ENCODE data around the gene TAGLN2. TPM values are rescaled to one million over a fixed set of nuclear protein-coding genes. Genes with fewer than 3 reads are reported as not detected.

The TAGLN2 gene
- total and polyA plus RNA-seq, 2 experiments from 2014 or later, result 122 to 292 TPM

- Histone ChIP-seq H3K4me1 (ENCODE audit: insufficient read depth) (peaks cover 7% of the 10 kb centered on the region), H3K27ac (no peak overlapping the region), H4K20me1 (ENCODE audit: insufficient read depth, poor library complexity, severe bottlenecking) (no peaks in the 10 kb centered on the region), H3K36me3 (replicated peaks; ENCODE audit: insufficient read depth, low read depth) (no peaks in the 10 kb centered on the region), H2AFZ (no peak overlapping the region), H3K27me3 (no peaks in the 10 kb centered on the region), H3K9me3 (ENCODE audit: low read depth) (no peaks in the 10 kb centered on the region), H3K79me2 (no peaks in the 10 kb centered on the region), H3K4me2 (no peak overlapping the region), H3K9me2 (replicated peaks; ENCODE audit: insufficient read depth) (no peaks in the 10 kb centered on the region), H3K4me3 (no peak overlapping the region)
- DNase-seq (ENCODE audit: low spot score), result no peak
- WGBS (ENCODE audit: low lambda C conversion rate, missing lambda C conversion rate), result 90% methylated on average over 10 of the region's 11 CpGs
- TF ChIP-seq EZH2phosphoT487 (IDR thresholded peaks at IDR 0.05; ENCODE audit: low read depth, severe bottlenecking, unreplicated experiment), result no peak
- no peak for TF ChIP-seq EZH2 (IDR thresholded peaks at IDR 0.05; ENCODE audit: borderline replicate concordance)
- TF ChIP-seq CTCF (IDR thresholded peaks at IDR 0.05; ENCODE audit: poor library complexity), result no peak
Observed at GRCh38 chr1:159930216-159930615, 4.9 kb upstream of the TAGLN2 start.

DNA sequence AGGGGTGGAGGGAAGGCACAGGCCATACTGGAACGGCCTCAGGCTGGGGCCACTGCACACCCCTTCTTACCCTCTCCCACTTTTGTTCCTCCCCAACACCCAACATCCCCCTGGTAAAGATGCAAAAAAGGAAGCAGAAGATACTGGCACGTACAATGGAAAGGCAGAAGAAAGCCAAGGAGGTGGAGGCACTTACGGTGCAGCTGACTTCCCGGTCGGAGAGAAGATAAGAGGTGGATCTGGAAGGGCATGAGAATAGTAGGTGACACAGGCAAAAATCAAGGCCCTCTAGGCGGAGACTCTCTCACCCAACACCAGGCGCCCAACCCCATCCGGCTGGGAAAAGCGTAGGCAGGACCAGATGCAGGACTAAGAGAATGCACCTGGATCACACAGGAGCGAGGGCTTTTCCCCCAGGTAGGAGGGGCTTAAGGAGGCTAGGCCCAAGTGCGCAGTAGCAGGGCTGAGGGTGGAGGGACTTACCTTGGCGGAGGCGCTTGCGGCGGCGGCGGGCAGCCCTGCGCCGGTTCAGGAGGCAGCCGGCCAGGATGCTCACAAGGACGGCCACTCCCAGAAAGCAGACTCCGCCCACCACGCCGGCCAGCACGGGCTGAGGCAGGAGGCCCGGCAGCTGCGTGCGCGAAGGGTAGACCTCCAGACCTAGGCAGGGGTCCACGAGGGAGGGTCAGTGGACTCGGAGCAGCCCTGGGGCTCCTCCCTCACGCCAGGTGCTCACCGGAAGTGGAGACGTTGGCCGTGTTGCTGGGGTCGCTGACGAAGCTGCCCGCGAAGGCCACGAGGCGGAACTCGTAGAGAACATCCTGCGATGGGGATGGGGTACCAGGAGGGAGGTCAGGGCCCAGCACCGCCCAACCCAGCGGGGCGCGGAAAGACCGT lies 4.1 kb upstream of the TAGLN2 start:
- Histone ChIP-seq H3K4me3 (no peak overlapping the region), H3K9me3 (ENCODE audit: low read depth) (no peaks in the 10 kb centered on the region), H3K27me3 (no peaks in the 10 kb centered on the region), H3K36me3 (replicated peaks; ENCODE audit: insufficient read depth, low read depth) (no peaks in the 10 kb centered on the region), H3K4me1 (ENCODE audit: insufficient read depth) (peaks cover 10% of the 10 kb centered on the region), H2AFZ (no peak overlapping the region), H3K79me2 (peaks cover 6% of the 10 kb centered on the region), H3K27ac (no peak overlapping the region), H4K20me1 (ENCODE audit: insufficient read depth, poor library complexity, severe bottlenecking) (no peaks in the 10 kb centered on the region), H3K9me2 (replicated peaks; ENCODE audit: insufficient read depth) (no peaks in the 10 kb centered on the region), H3K4me2 (no peak overlapping the region)
- TF ChIP-seq CTCF (IDR thresholded peaks at IDR 0.05; ENCODE audit: poor library complexity), result no peak
- no peak for DNase-seq (ENCODE audit: low spot score)
- 86% methylated on average over 43 of the region's 48 CpGs for WGBS (ENCODE audit: low lambda C conversion rate, missing lambda C conversion rate)

DNA sequence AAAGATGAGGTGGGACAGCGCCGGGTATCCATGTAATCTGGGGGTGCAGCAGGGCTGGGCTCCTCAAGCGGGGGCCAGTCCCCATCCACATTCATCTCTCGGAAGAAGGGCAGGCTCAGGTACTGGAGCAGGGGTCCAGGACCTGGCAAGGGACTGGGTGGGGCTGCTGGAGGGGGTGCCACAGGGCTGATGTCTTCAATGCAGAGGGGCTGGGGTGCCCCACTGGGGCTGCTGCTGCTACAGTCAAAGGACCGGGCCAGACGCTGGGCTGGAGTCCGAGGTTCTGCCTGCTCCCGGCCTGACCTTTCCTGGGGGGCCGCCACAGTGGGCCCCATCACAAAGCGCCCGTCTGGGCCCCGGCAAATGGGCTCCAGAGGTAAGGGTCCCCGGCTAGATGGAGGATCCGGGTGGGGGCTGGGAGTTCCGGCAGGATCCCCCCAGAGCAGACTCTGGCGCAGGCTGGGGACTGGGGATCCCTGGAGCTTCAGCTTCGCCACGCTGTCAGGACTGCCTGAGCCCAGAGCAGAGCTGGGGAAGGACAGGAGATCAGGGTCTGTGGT lies 3.3 kb upstream of the TAGLN2 start:
- H3K4me3 ChIP-seq, result no peak overlapping the region
- 97% methylated on average over 18 of the region's 18 CpGs for WGBS (ENCODE audit: low lambda C conversion rate, missing lambda C conversion rate)

More for the DNA sequence above, 3.3 kb upstream of the TAGLN2 start:
- no peaks in the 10 kb centered on the region for H4K20me1 ChIP-seq (ENCODE audit: insufficient read depth, poor library complexity, severe bottlenecking)
- no peaks in the 10 kb centered on the region for H3K36me3 ChIP-seq (replicated peaks; ENCODE audit: insufficient read depth, low read depth)
- H3K27ac ChIP-seq, result no peak overlapping the region
- H3K79me2 ChIP-seq, result peaks cover 6% of the 10 kb centered on the region
- TF ChIP-seq CTCF (IDR thresholded peaks at IDR 0.05; ENCODE audit: poor library complexity) (no peak), EZH2 (IDR thresholded peaks at IDR 0.05; ENCODE audit: borderline replicate concordance) (no peak), EZH2phosphoT487 (IDR thresholded peaks at IDR 0.05; ENCODE audit: low read depth, severe bottlenecking, unreplicated experiment) (no peak)
- peaks cover 14% of the 10 kb centered on the region for H3K4me1 ChIP-seq (ENCODE audit: insufficient read depth)
- DNase-seq (ENCODE audit: low spot score), result no peak
- no peaks in the 10 kb centered on the region for H3K27me3 ChIP-seq
- no peaks in the 10 kb centered on the region for H3K9me3 ChIP-seq (ENCODE audit: low read depth)
- no peak overlapping the region for H3K4me2 ChIP-seq
- no peaks in the 10 kb centered on the region for H3K9me2 ChIP-seq (replicated peaks; ENCODE audit: insufficient read depth)
- no peak overlapping the region for H2AFZ ChIP-seq

Data from hepatocyte (in vitro differentiated cells).